GM21423 (cell line): ENCODE data around the gene IL12A.

Experiments used
- ATAC-seq: cut with Tn5 transposase; IDR thresholded peaks from one replicate; pipeline ENCODE4 v1.9.1; 2021; ENCODE audit warnings: mild to moderate bottlenecking, moderate library complexity; ENCODE audit not compliant: unreplicated experiment

Gene IL12A

DNA sequence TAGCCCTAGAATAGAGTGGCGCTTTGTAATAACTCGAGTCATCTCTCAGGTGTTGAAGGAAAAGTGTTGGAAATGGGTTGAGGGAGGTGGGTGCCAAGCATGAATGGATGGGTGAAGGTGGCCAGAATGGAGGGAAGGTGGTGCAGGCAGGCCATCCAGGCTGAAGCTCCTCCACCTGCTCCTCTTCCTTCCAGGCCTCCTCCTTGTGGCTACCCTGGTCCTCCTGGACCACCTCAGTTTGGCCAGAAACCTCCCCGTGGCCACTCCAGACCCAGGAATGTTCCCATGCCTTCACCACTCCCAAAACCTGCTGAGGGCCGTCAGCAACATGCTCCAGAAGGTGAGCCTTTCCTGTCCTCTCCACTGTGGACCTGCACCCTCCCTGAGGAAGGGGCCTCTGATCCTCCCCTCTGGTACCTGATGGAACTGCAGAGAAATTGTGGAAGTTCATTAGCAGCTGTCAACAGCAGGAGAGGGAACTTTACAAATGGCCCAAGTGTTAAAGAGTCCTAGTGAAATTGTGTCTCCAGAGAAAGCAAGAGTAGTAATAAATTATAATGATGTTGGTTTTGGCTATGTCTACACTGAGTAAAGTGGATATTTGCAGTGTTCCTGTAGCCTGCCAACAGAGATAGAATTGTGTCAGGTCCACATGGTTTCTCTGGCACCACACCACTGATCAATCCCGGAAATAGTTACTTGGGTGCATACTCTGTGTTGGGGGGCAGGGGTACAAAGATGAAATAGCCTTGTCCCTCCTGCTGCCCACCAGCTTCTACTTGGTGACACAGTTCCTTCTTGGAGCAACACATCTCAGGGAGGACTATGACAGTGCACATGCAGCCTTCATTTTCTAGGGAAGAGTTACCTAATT lies 1.6 kb downstream of the IL12A start:
- no peak for ATAC-seq

DNA sequence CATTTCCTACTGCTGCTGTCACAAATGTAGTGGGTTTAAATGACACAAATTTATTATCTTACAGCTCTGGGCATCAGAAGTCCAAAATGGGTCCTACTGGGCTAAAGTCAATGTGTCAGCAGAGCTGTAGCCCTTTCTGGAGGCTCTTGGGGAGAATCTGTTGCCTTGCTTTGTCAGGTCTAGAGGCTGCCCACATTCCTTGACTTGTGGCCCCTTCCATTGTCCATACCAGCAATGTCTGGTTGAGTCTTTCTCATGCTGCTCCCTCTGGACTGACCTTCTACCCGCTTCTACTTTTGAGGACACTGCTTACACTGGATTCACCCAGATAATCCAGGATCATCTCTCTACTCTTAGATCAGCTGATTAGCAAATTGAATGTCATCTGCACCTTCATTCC lies 3.0 kb downstream of the IL12A start:
- no peak for ATAC-seq

DNA sequence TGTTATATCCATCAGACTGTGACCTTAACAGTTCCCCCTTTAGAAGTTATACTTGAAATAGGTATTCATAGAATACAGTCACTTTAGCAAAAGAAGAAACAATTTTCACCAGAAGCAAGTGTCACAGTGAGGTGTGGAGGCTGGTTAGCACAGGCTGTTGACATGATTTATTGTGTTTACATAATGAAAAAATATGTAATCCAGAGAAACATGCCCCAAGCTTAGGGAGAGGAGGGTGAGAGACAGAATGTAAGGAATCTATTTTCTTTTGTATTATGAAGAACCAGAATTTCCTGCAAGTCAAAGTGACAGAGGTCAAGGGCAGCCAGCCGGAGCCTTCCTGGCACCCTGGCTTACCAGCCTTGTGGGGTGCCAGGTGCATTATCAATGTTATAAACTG lies 4.0 kb downstream of the IL12A start:
- ATAC-seq: no peak

DNA sequence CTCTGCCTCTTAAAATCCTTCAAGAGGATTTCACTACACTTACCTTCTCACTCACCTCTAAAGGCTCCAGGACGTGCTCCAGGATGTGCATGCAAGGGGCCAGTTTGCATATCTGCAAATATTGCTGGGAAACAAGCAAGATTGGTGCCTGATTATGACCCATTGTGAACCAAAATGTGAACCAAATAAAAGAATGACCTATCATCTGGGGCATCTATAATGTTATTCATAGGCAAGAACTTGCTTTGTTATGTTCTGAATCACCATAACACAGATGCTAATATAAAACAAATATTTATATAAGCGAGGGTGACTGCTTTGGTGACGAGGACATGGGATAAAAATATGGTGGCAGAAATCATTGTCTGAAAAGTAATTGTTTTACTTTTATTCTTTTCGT lies 5.5 kb downstream of the IL12A start:
- ATAC-seq: no peak

DNA sequence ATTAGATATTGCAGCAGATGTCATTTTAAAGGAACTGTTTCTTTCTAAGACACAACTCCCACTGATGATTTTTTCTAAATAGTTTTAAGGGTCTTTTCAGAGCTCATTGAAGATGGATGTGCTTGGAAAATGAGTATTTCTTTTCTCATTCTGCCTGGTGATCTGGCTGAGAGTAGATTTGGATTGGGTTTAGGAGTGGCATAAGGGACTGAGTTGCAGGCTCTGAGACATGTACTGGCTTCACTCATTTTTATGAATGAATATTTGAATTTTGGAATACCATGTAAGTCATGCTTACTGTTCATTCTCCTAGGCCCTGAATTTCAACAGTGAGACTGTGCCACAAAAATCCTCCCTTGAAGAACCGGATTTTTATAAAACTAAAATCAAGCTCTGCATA lies 6.5 kb downstream of the IL12A start:
- ATAC-seq: no peak

DNA sequence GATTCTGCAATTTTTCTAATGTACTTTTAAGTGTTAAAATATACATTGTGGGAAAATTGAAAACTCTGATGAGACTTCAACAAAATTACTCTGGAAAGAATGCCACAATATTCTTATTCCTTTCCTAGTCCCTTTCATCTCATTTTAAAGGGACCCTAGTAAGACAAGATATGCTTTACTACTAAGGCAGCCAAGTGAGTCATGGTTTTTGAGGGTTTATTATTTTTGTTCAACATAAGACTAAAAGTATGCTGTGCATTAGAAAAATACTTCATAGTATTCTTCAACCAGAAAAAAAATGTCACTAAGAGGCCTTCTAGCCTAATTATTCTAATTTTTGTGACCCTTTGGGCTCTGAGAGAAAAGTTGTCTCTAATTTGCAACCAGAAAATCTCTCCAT lies 7.4 kb downstream of the IL12A start:
- no peak for ATAC-seq

DNA sequence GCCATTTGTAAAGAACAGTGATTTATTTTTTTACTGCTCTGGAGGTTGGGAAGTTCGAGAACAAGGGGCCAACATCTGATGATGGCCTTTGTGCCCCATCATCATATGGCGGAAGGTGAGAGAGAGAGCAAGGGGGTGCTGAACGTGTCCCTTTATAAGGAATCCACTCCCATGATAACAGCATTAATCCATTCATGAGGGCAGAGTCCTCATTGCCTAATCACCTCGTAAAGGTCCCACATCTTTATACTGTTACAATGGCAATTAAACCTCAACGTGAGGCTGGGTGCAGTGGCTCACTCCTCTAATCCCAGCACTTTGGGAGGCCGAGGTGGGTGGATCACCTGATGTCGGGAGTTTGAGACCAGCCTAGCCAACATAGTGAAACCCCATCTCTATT lies 8.3 kb downstream of the IL12A start:
- ATAC-seq: no peak

DNA sequence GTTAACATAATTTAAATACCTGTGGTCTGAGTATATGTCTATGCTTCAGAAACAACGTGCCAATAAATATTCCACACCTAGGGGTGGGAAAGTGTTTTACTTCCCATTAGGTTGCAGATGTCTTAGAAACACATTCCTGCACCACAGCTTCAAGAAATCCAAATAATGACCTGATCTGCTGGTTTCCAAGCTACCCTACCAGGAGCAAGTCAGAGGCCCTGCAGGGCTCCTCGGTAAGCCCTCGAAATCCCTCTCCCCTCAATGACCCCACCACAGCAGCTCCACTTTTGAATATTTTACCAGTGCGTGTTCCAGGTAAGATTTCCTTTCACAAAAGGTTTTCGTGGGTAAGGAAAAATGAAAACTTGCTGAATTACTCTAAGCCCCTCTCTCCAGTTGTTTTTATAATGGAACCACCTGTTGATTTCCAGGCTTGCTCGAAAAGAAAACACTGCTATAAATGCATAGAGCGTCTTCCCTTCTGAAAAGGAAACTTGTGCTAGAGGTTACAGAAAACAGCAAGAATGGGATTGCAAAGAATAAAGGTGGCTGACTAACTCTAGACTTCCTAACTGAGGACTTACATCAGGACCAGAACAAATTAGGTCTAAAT lies 12.6 kb downstream of the IL12A start:
- ATAC-seq: no peak

DNA sequence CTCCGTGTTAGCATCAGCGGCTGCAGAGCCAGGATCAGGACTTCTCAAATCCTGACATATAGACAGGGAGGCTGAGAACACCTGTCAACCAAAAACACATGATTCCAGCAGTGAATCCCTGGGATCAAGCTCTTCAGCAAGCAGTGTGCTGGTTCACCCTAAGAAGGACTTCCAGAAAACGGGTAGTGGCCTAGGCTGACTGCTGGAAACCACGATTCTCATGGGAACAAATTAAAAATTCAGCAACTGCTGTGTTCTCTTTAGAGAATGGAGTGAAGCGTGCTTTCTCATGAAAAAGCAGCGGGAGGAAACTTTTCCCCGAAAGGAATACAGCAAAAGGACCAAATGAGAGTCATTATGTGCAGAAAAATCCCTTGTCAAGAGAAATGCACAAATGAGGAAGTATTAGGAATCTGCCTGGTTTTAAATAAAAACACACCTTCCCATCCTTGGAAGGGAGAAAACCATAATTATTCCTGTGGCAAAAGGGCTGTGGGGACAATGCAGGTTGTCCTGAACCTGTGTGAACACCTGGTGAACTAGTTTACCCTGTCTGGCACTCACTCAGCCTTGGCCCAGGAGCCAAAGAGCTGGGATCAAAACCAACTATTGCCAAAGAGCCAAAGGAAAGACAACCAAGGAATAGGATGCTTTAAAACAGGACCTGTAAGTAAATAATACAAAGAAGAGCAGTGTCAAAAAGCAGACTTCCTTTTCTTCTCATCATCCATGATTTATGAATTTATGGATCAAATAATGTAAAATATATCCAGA lies 13.4 kb downstream of the IL12A start:
- no peak for ATAC-seq

DNA sequence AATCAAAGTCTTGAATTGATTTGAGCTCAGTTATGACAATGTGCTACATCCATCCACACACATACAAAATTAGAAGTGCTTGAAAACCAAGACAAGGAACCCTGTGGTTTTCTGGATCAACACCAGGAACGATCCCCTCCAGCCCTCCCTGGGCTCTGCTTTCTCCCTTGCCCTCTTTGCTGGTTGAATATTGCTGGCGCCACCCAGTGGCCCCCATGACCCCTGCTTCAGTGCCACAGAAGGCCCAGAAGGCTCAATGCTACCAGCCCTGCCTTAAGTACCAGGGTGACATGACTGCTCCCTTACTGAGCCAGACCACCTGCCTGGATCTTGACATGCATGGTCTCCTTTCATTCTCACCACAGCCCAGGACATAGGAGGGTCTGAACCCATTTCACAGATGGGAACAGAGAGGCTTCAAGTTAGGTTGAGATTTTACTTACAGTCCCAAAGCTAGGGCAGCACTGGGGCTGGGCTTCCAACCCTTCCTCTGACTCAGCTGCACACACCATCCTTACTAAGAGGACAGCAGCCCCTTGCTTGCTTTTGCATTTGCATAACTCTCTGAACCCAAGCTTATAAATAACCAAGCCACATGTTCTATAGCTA lies 15.0 kb downstream of the IL12A start:
- ATAC-seq: peak; percentile 80

DNA sequence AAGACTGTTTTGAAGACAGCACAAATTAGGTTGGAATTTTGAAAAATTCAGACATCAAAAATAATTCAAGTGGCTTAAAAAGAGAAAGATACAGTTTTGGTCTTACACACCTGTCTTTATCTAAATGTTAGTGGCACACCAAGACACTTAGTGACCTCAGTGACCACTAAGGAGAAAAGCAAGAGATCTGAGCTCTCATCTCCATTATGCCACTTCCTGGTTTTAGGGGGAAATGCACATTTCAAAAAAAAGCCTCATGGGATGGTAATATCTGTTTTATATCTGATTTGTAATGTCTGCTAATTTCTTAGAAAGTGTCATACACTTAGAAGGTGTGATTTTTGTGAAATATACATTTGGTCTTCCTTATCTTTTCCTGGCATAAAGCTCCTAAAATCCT lies 16.4 kb downstream of the IL12A start:
- no peak for ATAC-seq

DNA sequence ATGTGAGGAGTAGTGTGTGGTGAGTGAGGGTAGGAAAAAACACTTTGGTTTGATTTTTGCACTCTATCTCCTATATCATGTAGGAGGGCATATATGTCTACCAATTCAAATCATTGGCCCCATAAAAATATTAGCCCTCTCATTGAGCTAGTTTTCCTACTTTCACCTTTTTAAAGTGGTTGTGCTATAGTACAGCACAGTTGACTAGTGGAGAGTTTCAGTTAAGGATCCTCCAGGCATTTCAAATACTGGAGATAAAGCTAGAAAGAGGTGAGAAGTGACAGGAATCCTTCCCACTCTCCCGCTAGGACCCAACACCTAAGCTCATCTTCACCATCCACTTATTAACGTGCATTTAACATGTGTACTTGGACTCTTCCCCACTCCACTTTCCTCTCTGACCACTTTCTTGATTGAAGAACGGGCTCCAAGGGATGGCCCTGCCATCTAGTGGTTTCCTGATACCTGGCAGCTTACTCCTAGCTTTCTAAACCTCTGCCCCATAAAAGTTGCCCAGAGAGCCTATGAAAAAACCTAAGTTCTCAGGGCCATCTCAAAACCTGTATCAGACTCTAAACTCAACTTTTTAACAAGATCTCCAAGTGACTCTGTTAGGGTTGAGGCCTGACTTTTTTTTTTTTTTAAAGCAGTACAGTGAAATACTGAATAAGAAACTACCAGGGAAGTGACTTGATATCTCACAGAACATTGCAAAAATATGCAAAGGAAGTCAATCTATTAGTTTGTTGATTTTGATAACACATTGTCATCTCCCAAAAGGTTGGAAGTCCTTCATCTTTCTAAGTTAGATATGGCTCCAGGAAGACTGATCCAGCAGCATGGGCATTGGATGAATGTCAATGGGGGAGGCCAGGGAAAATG lies 17.9 kb downstream of the IL12A start:
- peak; percentile 37 for ATAC-seq

DNA sequence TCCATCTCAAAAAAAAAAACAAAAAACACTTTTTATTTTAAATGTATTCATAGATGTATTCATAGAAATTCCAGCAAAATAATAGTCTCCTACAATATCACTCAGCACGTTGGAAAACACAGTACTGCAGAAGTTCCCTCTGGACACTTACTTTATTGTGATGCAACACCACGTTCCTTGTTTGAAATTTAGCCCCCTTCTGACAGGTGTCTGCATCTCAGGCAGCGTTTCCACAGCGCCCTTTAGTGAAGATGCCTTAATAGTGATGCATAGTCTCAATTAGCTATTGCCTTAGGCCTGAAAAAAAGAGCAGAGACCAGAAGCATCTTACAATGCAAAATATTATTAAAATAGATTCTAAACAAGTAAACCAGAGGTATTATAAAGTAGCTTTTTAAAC lies 20.3 kb downstream of the IL12A start:
- no peak for ATAC-seq

DNA sequence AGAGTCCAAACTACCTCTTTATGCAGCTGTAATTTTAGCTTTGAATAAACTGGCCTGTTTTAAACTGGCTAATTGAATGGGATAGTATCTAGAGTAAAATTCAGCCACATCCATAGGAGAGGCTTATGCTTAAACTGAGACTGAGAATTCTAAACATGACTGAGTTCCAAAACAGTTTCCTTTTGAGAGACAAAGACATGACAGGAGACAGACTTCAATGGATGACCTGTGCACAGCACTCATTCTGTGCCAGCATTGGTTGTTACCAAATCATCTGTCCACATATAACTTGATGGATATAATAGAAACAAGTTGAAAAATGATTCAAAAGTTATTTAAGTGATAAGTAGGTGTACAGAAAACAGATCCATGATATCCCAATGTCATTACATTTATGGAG lies 20.9 kb downstream of the IL12A start:
- ATAC-seq: no peak

DNA sequence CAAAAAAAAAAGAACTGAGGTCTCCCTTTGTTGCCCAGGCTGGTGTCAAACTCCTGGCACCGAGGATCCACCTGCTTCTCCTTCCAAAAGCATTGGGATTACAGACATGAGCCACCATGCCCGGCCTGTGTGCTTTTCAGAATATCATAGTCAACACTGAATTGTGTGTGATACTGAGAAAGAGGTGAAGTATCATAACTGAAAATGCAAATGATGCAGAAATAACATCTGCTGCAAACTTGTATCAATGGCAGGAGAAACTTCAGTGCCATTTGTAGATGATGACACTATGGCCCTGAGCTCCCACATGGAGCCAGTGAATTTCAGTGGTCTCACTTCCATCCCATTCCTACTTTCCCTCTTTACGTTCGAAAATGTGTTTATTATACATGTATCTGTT lies 21.9 kb downstream of the IL12A start:
- ATAC-seq: peak; percentile 65

DNA sequence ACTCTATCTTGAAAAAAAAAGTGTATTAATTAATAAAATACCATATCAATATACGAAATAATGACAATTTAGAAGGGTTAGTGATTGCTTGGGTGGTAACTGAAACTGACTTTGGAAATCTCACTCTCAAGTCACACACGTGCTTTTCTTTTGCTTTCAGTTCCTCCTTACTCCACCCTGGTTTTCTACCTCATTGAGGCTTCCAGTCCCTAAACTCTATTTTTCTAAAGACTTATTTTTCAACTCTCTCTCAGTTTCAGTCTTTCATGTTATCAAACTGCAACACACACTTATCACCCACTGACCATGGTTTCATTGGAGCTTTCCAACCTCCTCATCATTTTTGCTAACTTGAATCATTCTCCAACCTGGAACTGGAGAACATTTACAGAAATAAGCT lies 23.5 kb downstream of the IL12A start:
- peak; percentile 83 for ATAC-seq

DNA sequence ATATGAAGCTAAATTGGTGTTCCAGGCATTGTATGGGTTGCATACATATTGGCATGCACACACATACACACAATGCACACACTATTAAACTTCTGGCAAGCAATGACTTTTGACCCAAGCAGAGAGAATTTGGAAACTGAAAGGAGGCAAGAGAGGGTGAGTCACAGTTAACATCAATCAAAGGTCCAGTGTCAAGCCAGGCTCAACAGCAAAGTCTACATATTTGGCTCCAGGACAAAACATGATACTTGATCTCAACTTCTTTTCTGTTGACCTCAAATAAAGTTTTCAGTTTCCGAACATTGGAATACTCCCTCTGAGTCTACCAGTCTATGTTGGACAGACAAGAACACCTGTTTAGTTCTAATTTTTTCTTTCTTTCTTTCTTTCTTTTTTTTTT lies 28.3 kb downstream of the IL12A start:
- ATAC-seq: no peak

DNA sequence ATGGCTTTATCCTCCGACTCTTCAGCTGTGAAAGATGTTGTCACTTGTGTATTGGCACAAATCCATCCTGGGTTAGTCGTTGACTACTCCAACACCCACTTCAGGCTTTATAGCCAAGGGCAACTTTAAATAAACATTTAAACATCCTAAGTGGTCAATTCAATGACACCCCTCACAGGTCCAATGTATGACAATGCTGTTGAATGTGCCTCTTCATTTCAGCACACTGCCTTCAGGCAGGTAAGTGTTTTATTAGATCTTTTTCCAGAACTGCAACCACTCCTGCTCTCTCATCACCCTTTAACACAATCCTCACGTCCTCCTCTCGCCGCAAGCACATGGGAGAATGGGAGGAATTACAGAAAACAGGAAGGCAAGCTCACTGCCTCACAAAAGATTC lies 30.3 kb downstream of the IL12A start:
- no peak for ATAC-seq

DNA sequence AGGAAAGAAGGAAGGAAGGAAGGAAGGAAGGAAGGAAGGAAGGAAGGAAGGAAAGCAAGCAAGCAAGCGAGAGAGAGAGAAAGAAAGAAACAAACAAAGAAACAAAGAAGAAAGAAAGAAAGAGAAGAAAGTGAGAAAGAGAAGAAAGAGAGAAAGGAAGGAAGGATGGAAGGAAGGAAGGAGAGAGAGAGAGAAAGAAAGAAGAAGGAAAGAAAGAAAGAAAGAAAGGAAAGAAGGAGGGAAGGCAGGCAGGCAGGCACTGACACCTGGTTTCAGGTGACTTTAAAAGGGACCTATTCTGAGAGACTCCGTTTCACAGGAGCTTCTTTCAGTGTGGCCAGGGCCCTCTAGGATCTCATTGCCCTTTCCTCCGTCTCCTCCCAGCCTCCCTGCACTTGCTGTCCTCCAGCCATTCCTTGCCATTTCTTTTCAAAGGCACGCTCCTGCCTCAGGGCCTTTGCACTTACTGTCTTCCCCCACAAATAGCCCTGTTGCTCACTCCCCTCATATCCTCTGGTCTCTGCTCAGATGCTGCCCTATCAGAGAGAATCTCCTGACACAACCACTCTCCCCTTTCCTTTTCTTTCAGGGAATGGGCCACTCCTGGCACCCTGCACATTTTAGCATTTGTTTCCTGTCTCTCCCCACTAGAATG lies 31.5 kb downstream of the IL12A start:
- no peak for ATAC-seq

DNA sequence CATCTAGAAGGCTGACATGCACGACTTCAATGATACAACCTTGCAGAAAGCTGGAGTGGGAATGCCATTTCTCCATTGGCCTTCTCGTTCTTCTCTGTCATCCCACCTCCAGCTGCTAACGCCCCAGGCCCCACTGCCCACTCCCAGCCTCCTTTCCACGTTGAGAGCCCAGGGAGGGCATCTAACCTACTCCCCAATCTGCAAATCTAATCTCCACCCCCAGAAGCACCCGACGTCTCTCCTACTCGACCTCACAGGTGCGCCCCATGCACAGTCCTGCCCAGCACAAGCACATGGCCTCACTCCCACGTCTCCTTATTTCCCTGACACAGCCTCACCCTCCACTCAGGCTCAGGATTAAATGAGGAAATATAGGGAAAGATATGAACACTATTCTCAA lies 33.4 kb downstream of the IL12A start:
- ATAC-seq: no peak
